Measurements from ENCODE around the gene KCNAB1.

DNA sequence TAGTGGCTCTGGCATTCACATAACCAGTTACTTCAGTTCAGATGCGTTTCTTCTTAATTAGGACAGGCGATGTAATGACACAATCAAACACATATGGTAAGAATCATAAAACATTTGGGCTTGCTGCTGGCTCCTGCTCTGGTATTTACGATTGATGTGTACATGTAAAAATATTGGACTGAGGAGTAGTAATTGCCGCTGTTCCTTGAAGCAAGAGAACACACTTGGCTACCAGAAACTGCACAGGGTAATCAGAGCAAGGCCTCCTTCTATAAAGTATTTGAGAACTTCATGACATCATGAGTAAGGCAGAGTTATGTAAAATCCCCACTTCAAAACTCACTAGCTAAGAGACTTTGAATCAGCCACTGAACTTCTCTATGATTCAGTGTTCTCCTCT lies 276.5 kb downstream of the KCNAB1 start:
- TF ChIP-seq, protein P1, sequence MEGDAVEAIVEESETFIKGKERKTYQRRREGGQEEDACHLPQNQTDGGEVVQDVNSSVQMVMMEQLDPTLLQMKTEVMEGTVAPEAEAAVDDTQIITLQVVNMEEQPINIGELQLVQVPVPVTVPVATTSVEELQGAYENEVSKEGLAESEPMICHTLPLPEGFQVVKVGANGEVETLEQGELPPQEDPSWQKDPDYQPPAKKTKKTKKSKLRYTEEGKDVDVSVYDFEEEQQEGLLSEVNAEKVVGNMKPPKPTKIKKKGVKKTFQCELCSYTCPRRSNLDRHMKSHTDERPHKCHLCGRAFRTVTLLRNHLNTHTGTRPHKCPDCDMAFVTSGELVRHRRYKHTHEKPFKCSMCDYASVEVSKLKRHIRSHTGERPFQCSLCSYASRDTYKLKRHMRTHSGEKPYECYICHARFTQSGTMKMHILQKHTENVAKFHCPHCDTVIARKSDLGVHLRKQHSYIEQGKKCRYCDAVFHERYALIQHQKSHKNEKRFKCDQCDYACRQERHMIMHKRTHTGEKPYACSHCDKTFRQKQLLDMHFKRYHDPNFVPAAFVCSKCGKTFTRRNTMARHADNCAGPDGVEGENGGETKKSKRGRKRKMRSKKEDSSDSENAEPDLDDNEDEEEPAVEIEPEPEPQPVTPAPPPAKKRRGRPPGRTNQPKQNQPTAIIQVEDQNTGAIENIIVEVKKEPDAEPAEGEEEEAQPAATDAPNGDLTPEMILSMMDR (IDR thresholded peaks at IDR 0.05): no peak
- no peak for TF ChIP-seq EP300 (IDR thresholded peaks at IDR 0.05)

Data from suprapubic skin (tissue), 3 donors.